ENCODE measurements around the gene KLRC4. TPM values are rescaled to one million over a fixed set of nuclear protein-coding genes. Genes with fewer than 3 reads are reported as not detected.

Gene KLRC4, protein sequence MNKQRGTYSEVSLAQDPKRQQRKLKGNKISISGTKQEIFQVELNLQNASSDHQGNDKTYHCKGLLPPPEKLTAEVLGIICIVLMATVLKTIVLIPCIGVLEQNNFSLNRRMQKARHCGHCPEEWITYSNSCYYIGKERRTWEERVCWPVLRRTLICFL
- 1 to 10 TPM in 4 of 6 donors, under 1 TPM in 1, not detected in 1; 0.51 to 4.2 (median 3.0) TPM for total RNA-seq

DNA sequence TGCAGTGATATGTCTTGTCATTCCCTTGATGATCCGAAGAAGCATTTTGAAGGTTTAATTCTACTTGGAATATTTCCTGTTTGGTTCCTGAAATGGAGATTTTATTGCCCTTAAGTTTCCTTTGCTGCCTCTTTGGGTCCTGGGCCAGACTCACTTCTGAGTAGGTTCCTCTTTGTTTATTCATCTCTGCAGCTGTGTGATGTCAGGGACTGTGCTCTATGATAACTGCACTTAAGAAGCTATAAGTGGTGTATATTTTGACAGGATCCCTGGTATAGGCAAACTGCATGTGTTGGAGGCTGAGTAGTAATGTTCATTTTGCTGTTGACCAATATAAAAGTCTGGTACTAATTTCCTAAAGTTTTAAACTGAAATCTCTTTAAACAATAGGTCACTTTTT lies at the start of gene KLRC4:
TSS of gene KLRC4 (minus strand) at position 366 of the 400 bp plus-strand sequence. CDS start at position 184, 182 bp downstream.
- TF ChIP-seq, protein P1, sequence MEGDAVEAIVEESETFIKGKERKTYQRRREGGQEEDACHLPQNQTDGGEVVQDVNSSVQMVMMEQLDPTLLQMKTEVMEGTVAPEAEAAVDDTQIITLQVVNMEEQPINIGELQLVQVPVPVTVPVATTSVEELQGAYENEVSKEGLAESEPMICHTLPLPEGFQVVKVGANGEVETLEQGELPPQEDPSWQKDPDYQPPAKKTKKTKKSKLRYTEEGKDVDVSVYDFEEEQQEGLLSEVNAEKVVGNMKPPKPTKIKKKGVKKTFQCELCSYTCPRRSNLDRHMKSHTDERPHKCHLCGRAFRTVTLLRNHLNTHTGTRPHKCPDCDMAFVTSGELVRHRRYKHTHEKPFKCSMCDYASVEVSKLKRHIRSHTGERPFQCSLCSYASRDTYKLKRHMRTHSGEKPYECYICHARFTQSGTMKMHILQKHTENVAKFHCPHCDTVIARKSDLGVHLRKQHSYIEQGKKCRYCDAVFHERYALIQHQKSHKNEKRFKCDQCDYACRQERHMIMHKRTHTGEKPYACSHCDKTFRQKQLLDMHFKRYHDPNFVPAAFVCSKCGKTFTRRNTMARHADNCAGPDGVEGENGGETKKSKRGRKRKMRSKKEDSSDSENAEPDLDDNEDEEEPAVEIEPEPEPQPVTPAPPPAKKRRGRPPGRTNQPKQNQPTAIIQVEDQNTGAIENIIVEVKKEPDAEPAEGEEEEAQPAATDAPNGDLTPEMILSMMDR (IDR thresholded peaks at IDR 0.05): no peak
- TF ChIP-seq POLR2A (IDR thresholded peaks at IDR 0.05): peak in 1 of 4 donors; percentile 1
- Histone ChIP-seq H3K9me3 (no peaks in the 10 kb centered on the region), H3K4me1 (no peaks in the 10 kb centered on the region), H3K27ac (no peak within 1 kb of the TSS), H3K4me3 (no peak within 1 kb of the TSS), H3K27me3 (no peaks in the 10 kb centered on the region), H3K36me3 (no peaks in the 10 kb centered on the region)
- DNase-seq (no peak), ATAC-seq (ENCODE audit: low FRiP score in 2 of 2) (peak in 1 of 2 donors; percentile 55)
- WGBS, 2 donors: 0 to 23% methylated on average over 1 of the region's 1 CpG

DNA sequence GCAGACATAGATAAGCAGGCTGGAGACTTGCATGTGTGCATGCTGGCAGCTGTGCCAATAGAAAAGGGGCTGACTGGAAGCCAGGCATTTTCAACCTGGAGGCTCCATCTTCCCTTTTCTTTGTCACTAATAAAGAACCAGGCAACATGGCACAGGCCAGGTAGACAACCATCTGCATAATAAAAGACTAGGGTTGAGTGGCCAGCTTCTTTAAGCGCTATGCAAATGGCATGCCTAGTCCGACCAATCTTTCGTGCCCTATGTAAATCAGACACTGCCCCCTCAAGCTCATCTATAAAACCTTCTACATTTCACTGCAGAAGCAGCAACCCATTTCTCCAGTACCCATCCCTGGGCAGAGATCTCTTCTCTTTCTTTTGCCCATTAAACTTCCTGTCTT lies 48.2 kb upstream of the KLRC4 start:
- DNase-seq (no peak), ATAC-seq (ENCODE audit: low FRiP score in 2 of 2) (no peak)
- no peaks in the 10 kb centered on the region for H3K27me3 ChIP-seq
- H3K4me3 ChIP-seq: no peak overlapping the region
- no peaks in the 10 kb centered on the region for H3K4me1 ChIP-seq
- no peak for TF ChIP-seq POLR2A (IDR thresholded peaks at IDR 0.05)
- no peak for TF ChIP-seq EP300 (IDR thresholded peaks at IDR 0.05)
- TF ChIP-seq, protein P1 (IDR thresholded peaks at IDR 0.05): no peak
- no peak for TF ChIP-seq POLR2AphosphoS5 (IDR thresholded peaks at IDR 0.05)
- WGBS, 2 donors: 93 to 97% methylated on average over 3 of the region's 3 CpGs
- H3K36me3 ChIP-seq: no peaks in the 10 kb centered on the region
- H3K27ac ChIP-seq: no peak overlapping the region
- H3K9me3 ChIP-seq: peaks cover 0 to 17% (median 10%) of the 10 kb centered on the region in 4 donors

DNA sequence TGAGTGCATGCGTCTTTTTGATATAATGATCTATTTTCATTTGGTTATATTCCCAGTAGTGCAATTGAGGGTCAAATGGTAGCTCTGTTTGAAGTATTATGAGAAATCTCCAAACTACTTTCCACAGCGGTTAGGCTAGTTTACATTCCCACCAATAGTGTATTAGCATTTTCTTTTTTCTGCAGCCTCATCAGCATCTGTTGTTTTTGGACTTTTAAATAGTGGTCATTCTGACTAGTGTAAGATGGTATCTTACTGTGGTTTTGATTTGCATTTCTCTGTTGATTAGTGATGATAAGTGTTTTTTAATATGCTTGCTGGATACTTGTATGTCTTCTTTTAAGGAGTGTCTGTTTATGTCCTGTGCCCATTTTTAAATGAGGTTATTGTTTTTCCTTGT lies 47.3 kb upstream of the KLRC4 start:
- no peak overlapping the region for H3K4me3 ChIP-seq
- DNase-seq (no peak), ATAC-seq (ENCODE audit: low FRiP score in 2 of 2) (no peak)
- TF ChIP-seq POLR2AphosphoS5 (IDR thresholded peaks at IDR 0.05): no peak
- TF ChIP-seq EP300 (IDR thresholded peaks at IDR 0.05): no peak
- no peak for TF ChIP-seq POLR2A (IDR thresholded peaks at IDR 0.05)
- TF ChIP-seq, protein P1 (IDR thresholded peaks at IDR 0.05): no peak
- no peaks in the 10 kb centered on the region for H3K4me1 ChIP-seq
- H3K27ac ChIP-seq: no peak overlapping the region
- no peaks in the 10 kb centered on the region for H3K36me3 ChIP-seq
- WGBS, 2 donors: 92 to 98% methylated on average over 2 of the region's 2 CpGs
- H3K27me3 ChIP-seq: no peaks in the 10 kb centered on the region
- peaks cover 0 to 17% (median 10%) of the 10 kb centered on the region in 4 donors for H3K9me3 ChIP-seq

DNA sequence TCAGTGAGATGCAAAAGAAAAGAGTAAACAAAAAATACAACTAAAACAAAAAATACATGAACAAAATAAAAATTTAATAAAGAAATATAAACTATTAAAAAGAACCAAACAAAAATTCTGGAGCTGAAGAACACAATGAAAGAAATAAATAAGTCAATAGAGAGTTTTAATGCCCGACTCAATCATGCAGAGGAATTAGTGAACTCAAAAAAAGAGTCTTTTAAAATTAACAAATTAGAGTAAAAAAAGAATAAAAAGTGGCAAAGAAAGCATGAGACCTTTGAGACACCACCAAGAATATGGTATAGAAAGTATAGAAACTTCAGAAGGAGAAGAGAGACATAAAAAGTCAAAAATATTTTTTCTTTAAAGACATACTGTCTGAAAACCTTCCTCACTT lies 46.2 kb upstream of the KLRC4 start:
- WGBS, 2 donors: 85 to 93% methylated on average over 1 of the region's 1 CpG
- TF ChIP-seq, protein P1 (IDR thresholded peaks at IDR 0.05): no peak
- no peak for TF ChIP-seq EP300 (IDR thresholded peaks at IDR 0.05)
- TF ChIP-seq POLR2A (IDR thresholded peaks at IDR 0.05): no peak
- no peak for TF ChIP-seq POLR2AphosphoS5 (IDR thresholded peaks at IDR 0.05)
- no peaks in the 10 kb centered on the region for H3K36me3 ChIP-seq
- DNase-seq: no peak
- no peak overlapping the region for H3K27ac ChIP-seq
- no peaks in the 10 kb centered on the region for H3K27me3 ChIP-seq
- peaks cover 0 to 17% (median 10%) of the 10 kb centered on the region in 4 donors for H3K9me3 ChIP-seq
- H3K4me1 ChIP-seq: no peaks in the 10 kb centered on the region
- ATAC-seq (ENCODE audit: low FRiP score in 2 of 2): no peak
- no peak overlapping the region for H3K4me3 ChIP-seq

DNA sequence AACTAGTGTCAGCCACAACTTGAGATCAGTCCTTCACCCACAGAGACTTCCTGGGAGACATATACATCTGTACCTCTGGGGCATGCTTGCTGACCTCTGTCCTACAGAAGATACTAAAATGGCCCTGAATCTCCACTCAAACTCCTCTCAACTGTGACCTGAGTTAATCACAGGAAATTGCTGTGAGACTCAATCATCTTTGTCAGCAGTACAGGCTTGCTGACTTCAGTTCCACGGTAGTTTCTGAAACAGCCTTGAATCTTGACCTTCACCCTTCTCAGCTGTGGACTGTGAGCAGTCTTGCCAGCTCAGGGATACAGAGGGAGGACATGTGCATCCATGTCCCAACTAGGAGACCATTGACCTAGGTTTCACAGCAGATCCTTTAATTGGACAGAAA lies 45.0 kb upstream of the KLRC4 start:
- ATAC-seq (ENCODE audit: low FRiP score in 2 of 2): no peak
- DNase-seq: no peak
- Histone ChIP-seq H3K4me3 (no peak overlapping the region), H3K4me1 (no peaks in the 10 kb centered on the region), H3K9me3 (peaks cover 0 to 17% (median 10%) of the 10 kb centered on the region in 4 donors), H3K27ac (no peak overlapping the region), H3K27me3 (no peaks in the 10 kb centered on the region), H3K36me3 (no peaks in the 10 kb centered on the region)
- 60% methylated on average over 1 of the region's 1 CpG; no CpG with 5 or more reads in 1 of the 2 donors for WGBS, 2 donors
- TF ChIP-seq POLR2A (IDR thresholded peaks at IDR 0.05): no peak
